ENCODE measurements around the gene PPP1R37.

- TF ChIP-seq CTCF (IDR thresholded peaks at IDR 0.05; ENCODE audit: low read depth, low read length, poor library complexity, severe bottlenecking): no peak
- no peak for TF ChIP-seq EZH2phosphoT487 (IDR thresholded peaks at IDR 0.05; ENCODE audit: borderline replicate concordance, low read length)
These were observed 69.7 kb downstream of the PPP1R37 start for GRCh38 chr19:45162608-45163143.
